Left cardiac atrium (tissue), 4 donors: ENCODE results near the gene CCSER1. TPM values are rescaled to one million over a fixed set of nuclear protein-coding genes. Genes with fewer than 3 reads are reported as not detected.
"Not testable (repeated sequence)": the region's sequence is repeated elsewhere in the genome, so short reads cannot be mapped to it uniquely, and the experiment has no call there.

Experiments
- ATAC-seq, 2 donors: fragments of 200-7000 bp; cut with Tn5 transposase; one replicate each; pipeline ENCODE4 v1.9.1; 2020; ENCODE audit warnings: mild to moderate bottlenecking in 2 of 2, moderate library complexity in 2 of 2
- DNase-seq: peaks from one replicate; pipeline ENCODE4 v3.0.0-alpha.2; 2020
- intact Hi-C, 2 donors: fragments of 100-400 bp; cut with DNase I; formaldehyde crosslinking; loops; one replicate each; pipeline versions ENCODE4 v1.14.1 to v1.15.1; 2022 to 2023
- total RNA-seq, 2 donors: library from RNA; stranded (reverse); fragmentation: NEBNext Ultra II Directional; extraction: Animal tissue kit (Norgen Biotek cat#: 25700); gene quantifications; one replicate each; pipeline ENCODE4 v1.2.1, GENCODE V29; 2021
- donor health status: DM: no; HTN: yes; CAD: no.
- donor health status: DM: no; HTN: yes; CAD: no; lungs with severe emphysema.
- donor health status: DM: yes; HTN: yes; CAD: no.
- donor health status: Dilated cardiomyopathy.

CCSER1 gene
- total RNA-seq, 2 donors from 2014 or later, result 9.6 to 12.3 TPM

GRCh38 chr4:91596718-91597117 lies 1469.5 kb downstream of the CCSER1 start:
- DNase-seq, result no peak
- intact Hi-C loops, result no loop called here
- ATAC-seq, result no peak

GRCh38 chr4:91598696-91599095 lies 1471.5 kb downstream of the CCSER1 start:
- ATAC-seq (no peak), DNase-seq (no peak)
- intact Hi-C loops, result no loop called here

- ATAC-seq (no peak), DNase-seq (no peak)
- intact Hi-C loops, result no loop called here
Measured at GRCh38 chr4:91600301-91600700, 1473.1 kb downstream of the CCSER1 start.

- ATAC-seq (no peak), DNase-seq (no peak)
- intact Hi-C loops, result no loop called here
Measured at GRCh38 chr4:91601401-91601800, 1474.2 kb downstream of the CCSER1 start.

GRCh38 chr4:91611782-91612181 lies 1484.6 kb downstream of the CCSER1 start:
- intact Hi-C loops, result no loop called here
- DNase-seq, result no peak
- ATAC-seq, result no peak

- no peak for ATAC-seq
- intact Hi-C loops, result no loop called here
Measured at GRCh38 chr4:91620952-91621351, 1493.8 kb downstream of the CCSER1 start.

GRCh38 chr4:91621446-91621845 lies 1494.3 kb downstream of the CCSER1 start:
- no peak for ATAC-seq
- intact Hi-C loops, result no loop called here
- DNase-seq, result no peak

More at GRCh38 chr4:91620952-91621351, 1493.8 kb downstream of the CCSER1 start:
- DNase-seq, result no peak

GRCh38 chr4:91622925-91623602 lies 1495.9 kb downstream of the CCSER1 start:
- intact Hi-C loops, result no loop called here
- no peak for DNase-seq
- no peak for ATAC-seq

GRCh38 chr4:91623603-91623967 lies 1496.4 kb downstream of the CCSER1 start:
- ATAC-seq, intact Hi-C loops, DNase-seq: not testable (repeated sequence)

- DNase-seq, result no peak
- ATAC-seq, result no peak
Measured at GRCh38 chr4:91630054-91630453, 1502.9 kb downstream of the CCSER1 start.

GRCh38 chr4:91630764-91631163 lies 1503.6 kb downstream of the CCSER1 start:
- no peak for DNase-seq
- intact Hi-C loops, result no loop called here
- ATAC-seq, result no peak

More at GRCh38 chr4:91630054-91630453, 1502.9 kb downstream of the CCSER1 start:
- intact Hi-C loops, result no loop called here

- ATAC-seq (no peak), DNase-seq (no peak)
- intact Hi-C loops, result no loop called here
Measured at GRCh38 chr4:91631335-91631734, 1504.1 kb downstream of the CCSER1 start.

GRCh38 chr4:91636083-91636482 lies 1508.9 kb downstream of the CCSER1 start:
- DNase-seq, result no peak
- intact Hi-C loops, result no loop called here
- no peak for ATAC-seq

Other genes starting within 250 kb of the CCSER1 start
- 10 to 100 TPM in 1 of 2 donors, 1 to 10 TPM in 1; 8.0 to 12.5 TPM for gene MMRN1, start 232.5 kb upstream of the CCSER1 start, total RNA-seq